ENCODE measurements around the gene LIN54. TPM values are rescaled to one million over a fixed set of nuclear protein-coding genes. Genes with fewer than 3 reads are reported as not detected.

LIN54 gene
- total RNA-seq, 8 experiments from 2014 or later = 9.5 to 43.0 (median 14.4) TPM

GRCh38 chr4:82891707-82892466, 118.7 kb downstream of the LIN54 start:
- Histone ChIP-seq H3K27ac (peak overlapping the region; percentile 98 to 100), H3K4me1 (replicated peaks in 1 of 2) (peaks cover 0 to 6% of the 10 kb centered on the region in 2 donors), H3K4me3 (peak overlapping the region; percentile 63 to 89 (median 83))
- WGBS, 10 experiments = 6 to 42% (median 18%) methylated on average over 2 to 7 of the region's 7 CpGs
- ATAC-seq (replicated peaks in 6 of 8) = peak; percentile 6 to 37 (median 14)
- in situ Hi-C loops (cut with MboI; ENCODE audit: low pct_unique_long_range_greater_than_20kb in 2 of 9, low sequenced_read_pairs in 9 of 9, unreplicated experiment in 9 of 9) = loop anchor here in 1 of 9 experiments (25.0 kb wide), 1 partner anchor 370 kb away; no protein-coding TSS in a partner anchor

GRCh38 chr4:82890901-82891706, 119.5 kb downstream of the LIN54 start, which contains the start of gene SEC31A:
TSS of gene SEC31A (minus strand) at chr4:82891153. CDS start at chr4:82881936, 9,217 bp downstream.
- H3K4me3 ChIP-seq = peak within 1 kb of the TSS; percentile 63 to 89 (median 83)
- H3K4me1 ChIP-seq (replicated peaks in 1 of 2) = peaks cover 1 to 6% of the 10 kb centered on the region in 2 donors
- ATAC-seq (replicated peaks in 6 of 8) = peak; percentile 81 to 95 (median 93)
- WGBS, 10 experiments = 0 to 14% (median 1%) methylated on average over 1 to 10 of the region's 71 CpGs; no CpG with 5 or more reads in 2 of the 10 experiments
- H3K27ac ChIP-seq = peak within 1 kb of the TSS; percentile 98 to 100
- in situ Hi-C loops (cut with MboI; ENCODE audit: low pct_unique_long_range_greater_than_20kb in 2 of 9, low sequenced_read_pairs in 9 of 9, unreplicated experiment in 9 of 9) = loop anchor here in 1 of 9 experiments (25.0 kb wide), 1 partner anchor 371 kb away; no protein-coding TSS in a partner anchor

- peak overlapping the region; percentile 98 to 100 for H3K27ac ChIP-seq
- ATAC-seq (replicated peaks in 6 of 8) = no peak
- H3K4me1 ChIP-seq (replicated peaks in 1 of 2) = peaks cover 6 to 12% of the 10 kb centered on the region in 2 donors
- 0 to 4% (median 0%) methylated on average over 1 to 5 of the region's 16 CpGs; no CpG with 5 or more reads in 1 of the 10 experiments for WGBS, 10 experiments
- peak overlapping the region; percentile 63 to 89 (median 83) for H3K4me3 ChIP-seq
- in situ Hi-C loops (cut with MboI; ENCODE audit: low pct_unique_long_range_greater_than_20kb in 2 of 9, low sequenced_read_pairs in 9 of 9, unreplicated experiment in 9 of 9) = loop anchor here in 1 of 9 experiments (25.0 kb wide), 1 partner anchor 372 kb away; no protein-coding TSS in a partner anchor
Measured at GRCh38 chr4:82890528-82890900, 120.1 kb downstream of the LIN54 start.

- no peak for ATAC-seq (replicated peaks in 6 of 8)
- 3 to 88% (median 63%) methylated on average over 1 to 6 of the region's 6 CpGs for WGBS, 10 experiments
- Histone ChIP-seq H3K4me3 (peak overlapping the region; percentile 63 to 89 (median 83)), H3K27ac (no peak overlapping the region), H3K4me1 (replicated peaks in 1 of 2) (peaks cover 6 to 13% of the 10 kb centered on the region in 2 donors)
- in situ Hi-C loops (cut with MboI; ENCODE audit: low pct_unique_long_range_greater_than_20kb in 2 of 9, low sequenced_read_pairs in 9 of 9, unreplicated experiment in 9 of 9) = loop anchor here in 1 of 9 experiments (25.0 kb wide), 1 partner anchor 373 kb away; no protein-coding TSS in a partner anchor
Measured at GRCh38 chr4:82889287-82889686, 121.3 kb downstream of the LIN54 start.

- ATAC-seq (replicated peaks in 6 of 8) = no peak
- Histone ChIP-seq H3K27ac (no peak overlapping the region), H3K4me3 (peak overlapping the region in 1 of 5 donors; percentile 4), H3K4me1 (replicated peaks in 1 of 2) (peaks cover 6 to 9% of the 10 kb centered on the region in 2 donors)
- 5 to 90% (median 50%) methylated on average over 4 to 5 of the region's 5 CpGs for WGBS, 10 experiments
- in situ Hi-C loops (cut with MboI; ENCODE audit: low pct_unique_long_range_greater_than_20kb in 2 of 9, low sequenced_read_pairs in 9 of 9, unreplicated experiment in 9 of 9) = loop anchor here in 1 of 9 experiments (25.0 kb wide), 1 partner anchor 376 kb away; no protein-coding TSS in a partner anchor
Measured at GRCh38 chr4:82886147-82886942, 124.3 kb downstream of the LIN54 start.

GRCh38 chr4:82885410-82885809, 125.2 kb downstream of the LIN54 start:
- in situ Hi-C loops (cut with MboI; ENCODE audit: low pct_unique_long_range_greater_than_20kb in 2 of 9, low sequenced_read_pairs in 9 of 9, unreplicated experiment in 9 of 9) = loop anchor here in 1 of 9 experiments (25.0 kb wide), 1 partner anchor 377 kb away; no protein-coding TSS in a partner anchor
- Histone ChIP-seq H3K4me1 (replicated peaks in 1 of 2) (peaks cover 6 to 9% of the 10 kb centered on the region in 2 donors), H3K4me3 (no peak overlapping the region), H3K27ac (no peak overlapping the region)
- no peak for ATAC-seq (replicated peaks in 6 of 8)

Other genes starting within 250 kb of the LIN54 start
- 100 to 1,000 TPM in 1 of 8 experiments, 10 to 100 TPM in 4, 1 to 10 TPM in 3; 1.4 to 127 (median 53.0) TPM for gene SCD5, start 212.0 kb downstream of the LIN54 start, total RNA-seq
- 100 to 1,000 TPM; 119 to 474 (median 230) TPM for gene SEC31A, start 119.7 kb downstream of the LIN54 start, total RNA-seq
- 10 to 100 TPM in 6 of 8 experiments, 1 to 10 TPM in 2; 7.9 to 18.0 (median 10.8) TPM for gene THAP9, start 110.1 kb downstream of the LIN54 start, total RNA-seq
- 100 to 1,000 TPM in 1 of 8 experiments, 10 to 100 TPM in 7; 41.4 to 121 (median 67.1) TPM for gene COPS4, start 24.4 kb upstream of the LIN54 start, total RNA-seq
- 10 to 100 TPM in 1 of 8 experiments, 1 to 10 TPM in 2, under 1 TPM in 3, not detected in 2; 0.55 to 13.1 (median 1.5) TPM for gene PLAC8, start 103.9 kb upstream of the LIN54 start, total RNA-seq

All from motor neuron (in vitro differentiated cells).